ENCODE measurements around the gene KRTAP9-7.
"Not testable (repeated sequence)": the region's sequence is repeated elsewhere in the genome, so short reads cannot be mapped to it uniquely, and the experiment has no call there.

The KRTAP9-7 gene, protein sequence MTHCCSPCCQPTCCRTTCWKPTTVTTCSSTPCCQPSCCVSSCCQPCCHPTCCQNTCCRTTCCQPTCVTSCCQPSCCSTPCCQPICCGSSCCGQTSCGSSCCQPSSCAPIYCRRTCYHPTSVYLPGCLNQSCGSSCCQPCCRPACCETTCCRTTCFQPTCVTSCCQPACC

DNA sequence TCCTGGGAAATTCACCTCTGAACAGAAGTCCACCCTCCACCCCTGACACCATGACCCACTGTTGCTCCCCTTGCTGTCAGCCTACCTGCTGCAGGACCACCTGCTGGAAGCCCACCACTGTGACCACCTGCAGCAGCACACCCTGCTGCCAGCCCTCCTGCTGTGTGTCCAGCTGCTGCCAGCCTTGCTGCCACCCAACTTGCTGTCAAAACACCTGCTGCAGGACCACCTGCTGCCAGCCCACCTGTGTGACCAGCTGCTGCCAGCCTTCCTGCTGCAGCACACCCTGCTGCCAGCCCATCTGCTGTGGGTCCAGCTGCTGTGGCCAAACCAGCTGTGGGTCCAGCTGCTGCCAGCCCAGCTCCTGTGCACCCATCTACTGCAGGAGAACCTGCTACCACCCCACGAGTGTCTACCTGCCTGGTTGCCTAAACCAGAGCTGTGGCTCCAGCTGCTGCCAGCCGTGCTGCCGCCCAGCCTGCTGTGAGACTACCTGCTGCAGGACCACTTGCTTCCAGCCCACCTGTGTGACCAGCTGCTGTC lies at the start of gene KRTAP9-7:
TSS of gene KRTAP9-7 (plus strand) at position 51 of the 543 bp plus-strand sequence. CDS start at position 51, 0 bp downstream.
- DNase-seq (ENCODE audit: low spot score) = not testable (repeated sequence)

DNA sequence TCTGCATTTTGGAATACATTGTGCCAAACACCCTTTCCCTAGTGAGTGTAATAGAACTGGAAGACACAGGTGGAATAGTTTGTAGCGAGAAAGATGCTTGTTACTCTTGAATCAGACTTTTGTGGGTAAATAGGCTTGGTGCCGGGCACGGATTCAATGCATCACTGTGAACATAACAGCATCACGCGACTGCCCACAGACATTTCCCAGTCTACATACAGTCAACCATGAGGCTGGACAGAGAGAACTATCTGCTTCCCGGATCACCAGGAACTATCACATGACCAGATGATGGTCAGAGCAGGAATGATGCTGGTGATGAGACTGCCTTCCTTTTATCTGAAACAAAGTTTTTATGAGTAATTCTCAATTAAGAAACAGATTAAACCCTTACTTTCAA lies 49.4 kb upstream of the KRTAP9-7 start:
- no peak for DNase-seq (ENCODE audit: low spot score)

DNA sequence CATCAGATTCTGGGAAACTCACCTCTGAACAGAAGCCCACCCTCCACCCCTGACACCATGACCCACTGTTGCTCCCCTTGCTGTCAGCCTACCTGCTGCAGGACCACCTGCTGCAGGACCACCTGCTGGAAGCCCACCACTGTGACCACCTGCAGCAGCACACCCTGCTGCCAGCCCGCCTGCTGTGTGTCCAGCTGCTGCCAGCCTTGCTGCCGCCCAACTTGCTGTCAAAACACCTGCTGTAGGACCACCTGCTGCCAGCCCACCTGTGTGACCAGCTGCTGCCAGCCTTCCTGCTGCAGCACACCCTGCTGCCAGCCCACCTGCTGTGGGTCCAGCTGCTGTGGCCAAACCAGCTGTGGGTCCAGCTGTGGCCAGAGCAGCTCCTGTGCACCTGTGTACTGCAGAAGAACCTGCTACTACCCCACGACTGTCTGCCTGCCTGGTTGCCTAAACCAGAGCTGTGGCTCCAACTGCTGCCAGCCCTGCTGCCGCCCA lies 48.9 kb upstream of the KRTAP9-7 start, which contains the start of gene KRTAP9-2:
TSS of gene KRTAP9-2 (plus strand) at position 51 of the 498 bp plus-strand sequence. CDS start at position 58, 7 bp downstream.
- not testable (repeated sequence) for DNase-seq (ENCODE audit: low spot score)

DNA sequence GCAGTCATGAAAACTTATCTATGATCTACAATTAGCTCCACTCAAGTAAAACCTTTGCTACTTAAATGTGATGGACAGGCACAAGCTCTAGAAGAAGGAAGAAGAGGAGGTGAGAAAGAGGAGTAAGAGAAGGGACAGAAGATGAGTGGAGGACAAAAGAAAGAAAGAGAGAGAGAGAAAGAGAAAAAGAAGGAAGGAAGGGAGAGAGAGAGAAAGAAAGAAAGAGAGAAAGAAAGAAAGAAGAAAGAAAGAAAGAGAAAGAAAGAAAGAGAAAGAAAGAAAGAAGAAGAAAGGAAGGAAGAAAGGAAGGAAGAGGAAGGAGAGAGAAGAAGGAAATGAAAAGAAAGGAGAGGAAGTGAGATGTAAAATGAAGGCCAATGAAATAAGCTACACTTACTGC lies 45.4 kb upstream of the KRTAP9-7 start:
- no peak for DNase-seq (ENCODE audit: low spot score)

DNA sequence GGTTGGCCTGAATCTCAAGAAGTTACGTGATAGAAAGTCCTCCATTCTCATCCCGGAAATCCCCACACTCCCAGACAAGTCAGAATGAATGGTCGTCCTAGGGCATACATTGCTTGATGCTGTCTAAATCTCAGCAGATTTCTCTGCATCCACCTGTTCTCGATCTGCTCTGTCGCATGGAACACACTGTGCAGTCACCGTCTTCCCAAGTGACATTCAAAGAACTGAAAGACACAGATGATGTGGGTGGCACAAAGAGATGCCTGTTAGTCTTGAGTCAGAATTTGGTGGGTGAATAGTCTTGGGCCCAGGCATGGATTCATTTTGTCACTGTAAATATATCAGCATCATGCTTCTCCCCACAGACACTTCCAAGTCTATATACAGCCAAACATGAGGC lies 43.8 kb upstream of the KRTAP9-7 start:
- no peak for DNase-seq (ENCODE audit: low spot score)

DNA sequence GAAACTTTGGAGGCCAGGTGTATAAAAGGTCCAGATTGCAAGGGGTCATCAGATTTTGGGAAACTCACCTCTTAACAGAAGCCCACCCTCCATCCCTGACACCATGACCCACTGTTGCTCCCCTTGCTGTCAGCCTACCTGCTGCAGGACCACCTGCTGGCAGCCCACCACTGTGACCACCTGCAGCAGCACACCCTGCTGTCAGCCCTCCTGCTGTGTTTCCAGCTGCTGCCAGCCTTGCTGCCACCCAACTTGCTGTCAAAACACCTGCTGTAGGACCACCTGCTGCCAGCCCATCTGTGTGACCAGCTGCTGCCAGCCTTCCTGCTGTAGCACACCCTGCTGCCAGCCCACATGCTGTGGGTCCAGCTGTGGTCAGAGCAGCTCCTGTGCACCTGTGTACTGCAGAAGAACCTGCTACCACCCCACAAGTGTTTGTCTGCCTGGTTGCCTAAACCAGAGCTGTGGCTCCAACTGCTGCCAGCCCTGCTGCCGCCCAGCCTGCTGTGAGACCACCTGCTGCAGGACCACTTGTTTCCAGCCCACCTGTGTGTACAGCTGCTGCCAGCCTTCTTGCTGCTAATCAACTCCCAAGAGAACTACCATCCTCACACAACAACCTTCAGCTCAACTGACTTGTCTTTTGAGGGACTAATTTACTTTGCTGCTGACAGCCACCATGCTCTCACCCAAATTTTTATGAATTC lies 42.9 kb upstream of the KRTAP9-7 start, which contains the start of gene KRTAP9-3:
TSS of gene KRTAP9-3 (plus strand) at position 51 of the 707 bp plus-strand sequence. CDS start at position 104, 53 bp downstream.
- DNase-seq (ENCODE audit: low spot score) = not testable (repeated sequence)

DNA sequence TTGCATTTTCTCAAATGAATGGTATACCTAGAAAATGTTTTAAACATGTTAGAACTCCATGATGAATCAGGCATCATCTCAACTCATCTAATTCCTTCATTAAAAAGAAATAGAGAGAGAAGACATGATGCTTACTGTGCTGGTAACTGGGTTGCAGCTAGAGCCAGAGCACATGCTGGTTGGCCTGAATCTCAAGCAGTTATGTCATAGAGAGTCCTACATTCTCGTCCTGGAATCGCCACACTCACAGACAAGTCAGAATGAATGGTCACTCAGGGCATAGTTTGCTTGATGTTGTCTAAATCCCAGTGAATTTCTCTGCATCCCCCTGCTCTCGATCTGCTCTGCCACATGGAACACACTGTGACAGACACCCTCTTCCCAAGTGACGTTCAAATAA lies 38.4 kb upstream of the KRTAP9-7 start:
- DNase-seq (ENCODE audit: low spot score) = not testable (repeated sequence)

DNA sequence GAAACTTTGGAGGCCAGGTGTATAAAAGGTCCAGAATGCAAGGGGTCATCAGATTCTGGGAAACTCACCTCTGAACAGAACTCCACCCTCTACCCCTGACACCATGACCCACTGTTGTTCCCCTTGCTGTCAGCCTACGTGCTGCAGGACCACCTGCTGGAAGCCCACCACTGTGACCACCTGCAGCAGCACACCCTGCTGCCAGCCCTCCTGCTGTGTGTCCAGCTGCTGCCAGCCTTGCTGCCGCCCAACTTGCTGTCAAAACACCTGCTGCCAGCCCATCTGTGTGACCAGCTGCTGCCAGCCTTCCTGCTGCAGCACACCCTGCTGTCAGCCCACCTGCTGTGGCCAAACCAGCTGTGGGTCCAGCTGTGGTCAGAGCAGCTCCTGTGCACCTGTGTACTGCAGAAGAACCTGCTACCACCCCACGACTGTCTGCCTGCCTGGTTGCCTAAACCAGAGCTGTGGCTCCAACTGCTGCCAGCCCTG lies 37.5 kb upstream of the KRTAP9-7 start, which contains the start of gene KRTAP9-8:
TSS of gene KRTAP9-8 (plus strand) at position 51 of the 489 bp plus-strand sequence. CDS start at position 104, 53 bp downstream.
- DNase-seq (ENCODE audit: low spot score) = not testable (repeated sequence)

DNA sequence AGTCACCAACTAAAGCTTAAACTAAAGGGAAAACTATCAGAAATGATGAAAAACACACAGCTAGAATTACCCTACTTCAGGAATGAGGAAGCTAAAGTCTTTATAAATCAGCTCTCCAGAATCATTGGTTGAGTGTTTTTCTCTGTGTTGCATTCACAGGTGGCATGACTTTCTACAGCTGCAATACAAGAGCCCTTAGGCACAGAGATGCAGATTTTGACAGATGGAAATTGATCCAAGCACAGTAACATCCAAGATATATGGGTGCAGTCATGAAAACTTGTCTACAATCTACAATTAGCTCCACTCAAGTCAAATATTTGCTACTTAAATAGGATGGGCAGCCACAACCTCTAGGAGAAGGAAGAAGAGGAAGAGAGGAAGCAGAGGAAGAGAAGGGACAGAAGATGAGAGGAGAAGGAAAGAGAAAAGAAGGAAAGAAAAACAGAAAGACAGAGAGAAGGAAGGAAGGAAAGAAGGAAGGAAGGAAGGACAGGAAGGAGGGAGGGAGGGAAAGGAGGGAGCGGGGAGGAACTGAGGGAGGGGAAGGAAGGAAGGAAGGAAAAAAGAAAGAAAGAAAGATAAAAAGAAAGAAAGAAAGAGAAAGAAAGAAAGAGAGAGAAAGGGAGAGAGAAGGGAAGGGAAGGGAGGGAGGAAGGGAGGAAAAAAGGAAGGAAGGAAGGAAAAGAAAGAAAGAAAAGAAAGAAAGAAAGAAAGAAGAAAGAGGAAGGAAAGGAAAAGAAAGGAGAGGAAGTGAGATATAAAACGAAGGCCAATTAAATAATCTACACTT lies 28.3 kb upstream of the KRTAP9-7 start:
- not testable (repeated sequence) for DNase-seq (ENCODE audit: low spot score)

DNA sequence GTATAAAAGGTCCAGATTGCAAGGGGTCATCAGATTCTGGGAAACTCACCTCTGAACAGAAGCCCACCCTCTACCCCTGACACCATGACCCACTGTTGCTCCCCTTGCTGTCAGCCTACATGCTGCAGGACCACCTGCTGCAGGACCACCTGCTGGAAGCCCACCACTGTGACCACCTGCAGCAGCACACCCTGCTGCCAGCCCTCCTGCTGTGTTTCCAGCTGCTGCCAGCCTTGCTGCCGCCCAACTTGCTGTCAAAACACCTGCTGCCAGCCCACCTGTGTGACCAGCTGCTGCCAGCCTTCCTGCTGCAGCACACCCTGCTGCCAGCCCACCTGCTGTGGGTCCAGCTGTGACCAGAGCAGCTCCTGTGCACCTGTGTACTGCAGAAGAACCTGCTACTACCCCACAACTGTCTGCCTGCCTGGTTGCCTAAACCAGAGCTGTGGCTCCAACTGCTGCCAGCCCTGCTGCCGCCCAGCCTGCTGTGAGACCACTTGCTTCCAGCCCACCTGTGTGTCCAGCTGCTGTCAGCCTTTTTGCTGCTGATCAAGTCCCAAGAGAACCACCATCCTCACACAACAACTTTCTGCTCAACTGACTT lies 25.8 kb upstream of the KRTAP9-7 start, which contains the start of gene KRTAP9-4:
TSS of gene KRTAP9-4 (plus strand) at position 51 of the 604 bp plus-strand sequence. CDS start at position 85, 34 bp downstream.
- DNase-seq (ENCODE audit: low spot score) = peak; percentile 0

DNA sequence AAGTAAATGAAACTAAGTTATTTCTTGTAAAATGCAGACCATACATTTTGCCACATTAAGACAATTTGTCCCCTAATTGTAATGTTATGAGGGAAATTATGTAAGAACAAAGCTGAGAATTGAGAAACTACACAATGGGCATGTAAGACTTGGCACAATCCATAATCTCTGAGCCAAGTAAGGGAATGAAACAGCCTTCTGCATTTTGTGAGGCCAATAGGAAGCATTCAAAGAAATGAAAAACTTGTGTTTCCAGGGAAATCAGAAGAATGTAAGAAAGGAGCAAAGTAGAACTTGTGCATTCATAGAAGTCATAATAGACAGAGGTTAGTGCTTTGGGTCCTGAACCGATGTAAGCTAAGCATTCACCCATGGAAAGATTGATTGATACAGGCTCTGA lies 24.2 kb upstream of the KRTAP9-7 start:
- DNase-seq (ENCODE audit: low spot score) = peak; percentile 1

DNA sequence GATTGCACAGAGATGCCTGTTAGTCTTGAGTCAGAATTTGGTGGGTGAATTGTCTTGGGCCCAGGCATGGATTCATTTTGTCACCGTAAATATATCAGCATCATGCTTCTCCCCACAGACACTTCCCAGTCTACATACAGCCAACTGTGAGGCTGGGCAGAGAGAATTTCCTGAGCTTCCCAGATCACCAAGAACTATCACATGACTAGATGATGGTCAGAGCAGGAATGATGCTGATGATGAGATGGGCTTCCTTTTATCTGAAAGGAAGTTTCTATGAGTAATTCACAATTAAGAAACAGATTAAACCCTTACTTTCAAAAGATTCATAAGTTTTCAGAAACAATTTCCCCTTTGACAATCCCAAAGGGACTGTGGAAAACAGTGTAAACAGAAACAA lies 20.6 kb upstream of the KRTAP9-7 start:
- DNase-seq (ENCODE audit: low spot score) = no peak

DNA sequence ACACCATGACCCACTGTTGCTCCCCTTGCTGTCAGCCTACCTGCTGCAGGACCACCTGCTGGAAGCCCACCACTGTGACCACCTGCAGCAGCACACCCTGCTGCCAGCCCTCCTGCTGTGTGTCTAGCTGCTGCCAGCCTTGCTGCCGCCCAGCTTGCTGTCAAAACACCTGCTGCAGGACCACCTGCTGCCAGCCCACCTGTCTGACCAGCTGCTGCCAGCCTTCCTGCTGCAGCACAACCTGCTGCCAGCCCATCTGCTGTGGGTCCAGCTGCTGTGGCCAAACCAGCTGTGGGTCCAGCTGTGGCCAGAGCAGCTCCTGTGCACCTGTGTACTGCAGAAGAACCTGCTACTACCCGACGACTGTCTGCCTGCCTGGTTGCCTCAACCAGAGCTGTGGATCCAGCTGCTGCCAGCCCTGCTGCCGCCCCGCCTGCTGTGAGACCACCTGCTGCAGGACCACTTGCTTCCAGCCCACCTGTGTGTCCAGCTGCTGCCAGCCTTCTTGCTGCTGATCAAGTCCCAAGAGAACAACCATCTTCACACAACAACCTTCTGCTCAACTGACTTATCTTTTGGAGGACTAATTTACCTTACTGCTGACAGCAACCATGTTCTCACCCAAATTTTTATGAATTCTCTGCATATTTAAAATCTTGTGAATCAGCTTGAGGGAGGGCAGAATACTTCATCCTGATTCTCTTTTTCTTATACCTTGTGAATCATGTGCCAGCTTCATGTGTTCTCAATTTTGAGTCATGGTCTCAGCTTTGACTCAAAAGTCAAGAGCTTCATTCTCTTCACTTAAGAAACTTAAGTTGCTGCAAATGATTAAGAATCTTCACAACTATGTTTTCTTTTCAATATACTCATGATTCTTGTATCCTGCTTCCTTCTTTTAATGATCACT lies 19.9 kb upstream of the KRTAP9-7 start, which contains the start of gene KRTAP9-9:
TSS of gene KRTAP9-9 (plus strand) at position 4 of the 910 bp plus-strand sequence.
- DNase-seq (ENCODE audit: low spot score) = peak; percentile 1

DNA sequence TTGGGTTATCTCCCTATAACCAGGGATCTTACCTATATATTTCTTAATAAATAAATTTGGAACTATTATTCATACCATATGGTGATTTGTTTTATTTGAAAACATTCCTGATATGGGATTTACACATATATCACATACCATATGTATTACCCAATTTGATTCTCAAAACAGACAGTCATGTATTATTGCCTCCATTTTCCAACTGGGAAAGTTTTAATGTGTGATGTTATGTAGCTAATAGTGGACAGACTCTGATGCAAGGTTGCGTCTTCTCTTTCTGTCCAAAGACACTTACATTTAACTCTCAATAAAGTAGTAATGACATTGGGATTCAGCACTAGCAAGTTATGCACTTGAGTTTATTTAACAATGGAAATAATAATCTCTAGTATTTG lies 19.2 kb upstream of the KRTAP9-7 start:
- peak; percentile 0 for DNase-seq (ENCODE audit: low spot score)

DNA sequence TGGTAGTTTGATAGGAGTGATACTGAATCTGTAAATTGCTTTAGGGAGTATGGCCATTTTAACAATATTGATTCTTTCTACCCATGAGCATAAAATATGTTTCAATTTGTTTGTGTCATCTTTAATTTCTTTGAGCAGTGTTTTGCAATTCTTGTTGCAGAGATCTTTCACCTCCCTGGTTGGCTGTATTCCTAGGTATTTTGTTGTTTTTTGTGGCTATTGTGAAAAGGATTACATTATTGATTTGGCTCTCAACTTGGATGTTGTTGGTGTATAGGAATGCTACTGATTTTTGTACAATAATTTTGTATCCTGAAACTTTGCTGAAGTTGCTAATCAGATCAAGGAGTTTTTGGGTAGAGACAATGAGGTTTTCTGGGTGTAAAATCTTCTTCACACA lies 17.1 kb upstream of the KRTAP9-7 start:
- DNase-seq (ENCODE audit: low spot score) = no peak

DNA sequence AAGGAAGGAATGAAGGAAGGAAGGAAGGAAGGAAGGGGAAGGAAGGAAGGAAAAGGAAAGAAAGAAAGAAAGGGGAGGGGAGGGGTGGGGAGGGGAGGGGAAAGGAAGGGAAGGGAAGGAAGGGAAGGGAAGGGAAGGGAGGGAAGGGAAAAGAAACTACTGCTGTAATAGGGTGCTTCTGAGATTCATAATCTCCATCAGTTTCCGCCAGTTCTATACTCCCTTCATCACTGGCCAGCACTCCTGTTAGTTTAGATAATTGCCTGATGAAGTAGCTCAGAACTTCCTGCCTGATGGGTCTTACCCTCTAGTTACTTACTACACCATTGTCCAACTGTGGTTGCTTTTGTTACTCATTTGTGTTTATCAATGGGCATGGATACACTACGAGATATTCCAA lies 12.3 kb upstream of the KRTAP9-7 start:
- DNase-seq (ENCODE audit: low spot score) = peak; percentile 0

DNA sequence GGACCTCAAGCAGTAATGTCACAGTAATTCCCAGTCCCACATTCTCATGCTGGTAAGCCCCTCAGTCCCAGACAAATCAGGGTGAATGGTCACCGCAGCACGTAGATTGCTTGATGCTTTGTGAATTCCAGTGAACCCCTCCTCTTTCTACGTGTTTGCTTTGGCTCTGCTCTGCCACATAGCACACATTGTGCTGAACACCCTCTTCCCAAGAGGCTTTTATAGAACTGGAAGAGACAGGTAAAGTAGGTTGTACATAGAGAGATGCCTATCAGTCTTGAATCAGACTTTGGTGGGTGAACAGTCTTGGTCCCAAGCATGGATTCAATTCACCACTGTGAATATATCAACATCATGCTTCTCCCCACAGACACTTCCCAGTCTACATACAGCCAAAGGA lies 10.9 kb upstream of the KRTAP9-7 start:
- no peak for DNase-seq (ENCODE audit: low spot score)

DNA sequence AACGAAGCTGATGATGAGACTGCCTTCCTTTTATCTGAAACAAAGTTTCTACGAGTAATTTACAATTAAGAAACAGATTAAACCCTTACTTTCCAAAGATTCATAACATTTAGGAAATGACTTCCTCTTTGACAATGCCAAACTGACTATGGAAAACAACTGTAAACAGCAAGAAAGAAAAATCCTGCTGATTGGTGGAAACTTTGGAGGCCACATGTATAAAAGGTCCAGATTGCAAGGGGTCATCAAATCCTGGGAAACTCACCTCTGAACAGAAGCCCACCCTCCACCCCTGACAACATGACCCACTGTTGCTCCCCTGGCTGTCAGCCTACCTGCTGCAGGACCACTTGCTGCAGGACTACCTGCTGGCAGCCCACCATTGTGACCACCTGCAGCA lies 10.4 kb upstream of the KRTAP9-7 start, which contains the start of gene KRTAP9-6:
TSS of gene KRTAP9-6 (plus strand) at position 301 of the 400 bp plus-strand sequence. CDS start at position 301, 0 bp downstream.
- DNase-seq (ENCODE audit: low spot score) = peak; percentile 0

DNA sequence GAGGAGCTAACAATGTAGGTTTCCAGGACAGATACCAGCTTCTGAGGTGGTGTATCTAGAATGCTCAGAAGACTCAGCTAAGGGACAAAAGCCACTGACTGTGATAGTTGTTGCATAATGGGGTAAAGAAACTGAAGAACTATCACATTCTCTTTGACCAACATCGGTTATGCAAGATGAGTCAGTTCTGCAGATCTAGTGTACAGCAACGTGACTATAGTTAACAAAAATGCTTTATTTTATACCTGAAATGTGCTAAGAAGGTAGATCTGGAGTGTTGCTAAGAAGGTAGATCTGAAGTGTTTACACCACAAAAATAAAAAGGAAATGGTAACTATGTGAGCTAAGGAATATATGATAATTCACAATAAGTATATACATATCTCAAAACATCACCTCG lies 7.8 kb upstream of the KRTAP9-7 start:
- DNase-seq (ENCODE audit: low spot score) = no peak

DNA sequence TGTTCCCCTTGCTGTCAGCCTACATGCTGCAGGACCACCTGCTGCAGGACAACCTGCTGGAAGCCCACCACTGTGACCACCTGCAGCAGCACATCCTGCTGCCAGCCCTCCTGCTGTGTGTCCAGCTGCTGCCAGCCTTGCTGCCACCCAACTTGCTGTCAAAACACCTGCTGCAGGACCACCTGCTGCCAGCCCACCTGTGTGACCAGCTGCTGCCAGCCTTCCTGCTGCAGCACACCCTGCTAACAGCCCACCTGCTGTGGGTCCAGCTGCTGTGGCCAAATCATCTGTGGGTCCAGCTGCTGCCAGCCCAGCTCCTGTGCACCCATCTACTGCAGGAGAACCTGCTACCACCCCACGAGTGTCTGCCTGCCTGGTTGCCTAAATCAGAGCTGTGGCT lies 4.2 kb upstream of the KRTAP9-7 start:
- DNase-seq (ENCODE audit: low spot score) = not testable (repeated sequence)
